Spleen (tissue), 7 donors: ENCODE measurements around the gene ANKRD27.

Experiments
- CTCF ChIP-seq, 11 experiments: fragments of 200-600 bp in 7 of 11; fragments of 450-650 bp in 4 of 11; sonication (generic) in 4 of 11; IDR thresholded peaks in 8 of 11; conservative IDR thresholded peaks in 3 of 11; 1 replicate in 7 of 11; 2 replicates in 4 of 11; pipeline versions ENCODE4 v1.4.0 to v1.8.0; 2016 to 2021; ENCODE audit warnings: antibody characterized with exemption in 11 of 11, inconsistent platforms in 4 of 11, mild to moderate bottlenecking in 1 of 11
- POLR2A ChIP-seq, 3 donors: fragments of 450-650 bp; IDR thresholded peaks; one replicate each; pipeline ENCODE4 v1.5.1; 2017; ENCODE audit warnings: antibody characterized with exemption in 3 of 3, mild to moderate bottlenecking in 1 of 3
- POLR2AphosphoS5 ChIP-seq, 3 donors: sonication (generic); formaldehyde crosslinking; IDR thresholded peaks; one replicate each; pipeline ENCODE4 v1.5.1; 2017; ENCODE audit warnings: antibody characterized with exemption in 3 of 3
- donor health status: DM: no; HTN: no; CAD: no; lungs with moderate emphysema.
- donor health status: DM: no; HTN: no; CAD: no.
- donor health status: DM: no; HTN: no; CAD: no.

- no peak for TF ChIP-seq CTCF (IDR thresholded peaks at IDR 0.05 in 8 of 11, conservative IDR thresholded peaks at IDR 0.05 in 3 of 11)
- no peak for TF ChIP-seq POLR2A (IDR thresholded peaks at IDR 0.05)
- TF ChIP-seq POLR2AphosphoS5 (IDR thresholded peaks at IDR 0.05) = no peak
These were observed 119.2 kb downstream of the ANKRD27 start for GRCh38 chr19:32555786-32556185.
